GM18508 (cell line): Measurements from ENCODE around the gene CMPK1.
"Not testable (repeated sequence)": the region's sequence is repeated elsewhere in the genome, so short reads cannot be mapped to it uniquely, and the experiment has no call there.

Source experiments
- ATAC-seq: cut with Tn5 transposase; IDR thresholded peaks from one replicate; pipeline ENCODE4 v1.9.1; 2021; ENCODE audit warnings: moderate number of reproducible peaks; ENCODE audit not compliant: insufficient read depth, unreplicated experiment

CMPK1 gene

GRCh38 chr1:47334765-47335435 is 1.3 kb downstream of the CMPK1 start:
- ATAC-seq: peak; percentile 58

GRCh38 chr1:47337350-47337749 is 3.8 kb downstream of the CMPK1 start:
- ATAC-seq: no peak

- no peak for ATAC-seq
These were observed 4.9 kb downstream of the CMPK1 start for GRCh38 chr1:47338249-47339077.

DNA sequence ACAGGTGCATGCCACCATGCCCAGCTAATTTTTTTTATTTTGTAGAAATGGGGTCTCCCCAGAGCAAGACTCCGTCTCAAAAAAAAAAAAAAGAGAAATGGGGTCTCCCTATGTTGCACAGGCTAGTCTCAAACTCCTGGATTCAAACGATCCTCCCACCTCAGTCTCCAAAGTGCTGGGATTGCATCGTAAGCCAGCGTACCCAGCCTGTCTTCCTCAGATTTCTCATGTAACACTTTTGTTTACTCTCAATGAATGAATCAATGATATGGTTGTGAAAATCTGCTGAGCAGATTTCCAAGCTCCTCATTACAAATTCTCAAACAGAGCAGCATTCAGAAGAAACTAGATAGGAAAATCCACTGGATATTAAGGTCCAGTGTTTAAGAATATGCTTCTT is 6.6 kb downstream of the CMPK1 start:
- ATAC-seq: no peak

GRCh38 chr1:47346979-47347378 is 13.4 kb downstream of the CMPK1 start:
- ATAC-seq: not testable (repeated sequence)

DNA sequence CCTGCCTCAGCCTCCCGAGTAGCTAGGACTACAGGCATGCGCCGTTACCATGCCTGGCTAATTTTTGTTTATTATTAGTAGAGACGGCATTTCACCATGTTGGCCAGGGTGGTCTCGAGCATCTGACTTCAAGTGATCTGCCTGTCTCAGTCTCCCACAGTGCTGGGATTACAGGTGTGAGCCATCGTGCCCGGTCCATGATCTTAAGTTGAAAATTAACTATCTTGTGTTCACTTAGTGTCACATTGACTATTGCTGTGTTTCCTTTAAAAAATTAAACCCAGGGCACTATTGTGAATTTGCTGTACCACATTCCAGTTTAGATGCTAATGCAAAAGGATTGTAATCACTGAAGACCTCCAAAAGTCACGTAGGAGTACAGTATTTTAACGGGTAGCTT is 14.1 kb downstream of the CMPK1 start:
- ATAC-seq: no peak

DNA sequence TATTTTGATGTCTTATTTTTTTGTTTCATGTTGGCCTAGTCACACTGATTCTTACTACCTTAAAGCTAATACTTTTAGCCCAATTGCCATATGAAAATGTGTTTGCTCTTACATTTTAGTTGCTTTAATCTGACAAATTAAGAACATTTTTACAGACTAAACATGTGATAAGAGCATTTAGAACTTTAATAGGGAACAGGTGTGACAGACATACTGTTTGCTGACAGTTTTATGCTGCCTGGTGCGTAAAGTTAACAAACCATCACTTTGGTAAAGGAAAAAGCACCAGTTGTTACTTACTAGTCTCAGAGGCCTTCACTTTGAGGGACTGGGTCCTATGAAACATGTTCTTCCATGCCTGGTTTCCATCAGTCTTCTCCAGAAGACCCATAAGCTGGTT is 14.7 kb downstream of the CMPK1 start:
- ATAC-seq: no peak

- ATAC-seq: peak; percentile 72
These were observed 17.7 kb downstream of the CMPK1 start for GRCh38 chr1:47351305-47351704.

DNA sequence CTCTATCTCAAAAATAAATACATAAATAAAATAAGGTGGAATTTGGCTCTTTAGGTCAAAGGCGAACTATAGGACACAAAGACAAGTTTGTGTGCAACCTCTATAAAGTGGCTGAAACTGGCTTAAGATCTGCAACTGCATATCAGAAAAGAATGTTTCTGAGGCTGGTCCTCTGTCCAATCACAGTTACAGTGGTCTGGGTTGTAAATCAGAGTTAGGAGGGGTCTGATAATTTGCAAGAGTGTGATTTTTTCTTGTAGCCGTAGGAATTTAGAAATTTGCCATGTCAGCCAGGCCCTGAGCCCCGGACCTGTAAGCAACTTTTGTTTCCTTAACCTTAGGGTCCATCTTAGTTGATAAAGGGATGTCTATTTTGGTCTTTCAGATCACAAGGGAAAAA is 27.8 kb downstream of the CMPK1 start:
- no peak for ATAC-seq

DNA sequence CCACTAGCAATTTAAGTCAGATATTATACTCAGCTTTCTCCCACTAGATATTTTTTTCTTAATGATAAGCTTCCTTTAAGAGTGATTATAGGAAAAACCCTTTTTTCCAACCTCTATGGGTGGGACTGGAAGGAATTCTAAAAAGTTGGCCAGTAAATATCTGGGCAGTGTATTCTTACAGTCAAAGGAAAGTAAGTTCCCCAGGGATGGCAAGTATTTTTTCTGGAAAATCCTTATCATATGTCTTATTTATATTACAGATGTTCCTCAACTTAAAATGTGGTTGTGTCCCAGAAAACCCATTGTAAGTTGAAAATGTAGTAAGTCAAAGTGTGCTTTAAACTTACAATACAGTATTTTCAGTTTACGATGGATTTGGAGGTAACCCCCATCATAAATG is 29.2 kb downstream of the CMPK1 start:
- ATAC-seq: no peak

DNA sequence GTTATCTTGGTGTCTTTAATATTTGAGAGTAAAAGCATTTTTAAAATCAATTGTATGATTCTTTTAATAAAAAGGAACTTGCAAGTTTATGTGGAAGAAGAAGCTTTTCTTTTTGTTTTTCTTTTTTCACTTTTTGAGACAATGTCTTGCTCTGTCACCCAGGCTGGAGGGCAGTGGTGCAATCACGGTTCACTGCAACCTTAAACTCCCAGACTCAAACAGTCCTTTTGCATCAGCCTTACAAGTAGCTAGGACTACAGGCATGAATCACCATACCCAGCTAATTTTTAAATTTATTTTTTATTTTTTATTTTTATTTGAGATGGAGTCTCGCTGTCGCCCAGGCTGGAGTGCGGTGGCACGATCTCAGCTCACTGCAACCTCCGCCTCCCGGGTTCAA is 34.1 kb downstream of the CMPK1 start:
- ATAC-seq: no peak

DNA sequence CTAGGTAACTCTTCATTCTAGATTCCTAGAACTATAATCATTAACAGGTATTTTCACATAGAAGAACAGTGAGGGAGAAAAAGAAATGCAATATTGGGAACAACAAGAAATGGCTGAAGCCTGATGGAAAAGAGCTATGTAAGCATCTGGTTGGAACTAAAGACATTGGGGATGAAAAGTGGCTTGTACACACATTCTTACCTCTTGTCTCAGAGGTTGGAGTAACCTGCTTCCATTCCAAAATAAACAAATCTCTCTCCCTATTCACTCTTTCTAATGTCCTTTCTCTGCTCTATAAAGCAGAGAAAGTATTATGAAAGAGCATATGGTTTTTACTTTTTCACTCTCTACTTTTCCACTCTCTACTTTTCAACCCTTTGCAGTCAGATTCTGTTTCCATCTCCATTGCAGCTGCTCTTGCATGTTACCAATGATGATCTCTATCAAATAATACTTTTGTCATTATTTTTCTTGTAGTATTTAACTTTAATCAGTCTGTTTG is 37.5 kb downstream of the CMPK1 start:
- ATAC-seq: no peak

DNA sequence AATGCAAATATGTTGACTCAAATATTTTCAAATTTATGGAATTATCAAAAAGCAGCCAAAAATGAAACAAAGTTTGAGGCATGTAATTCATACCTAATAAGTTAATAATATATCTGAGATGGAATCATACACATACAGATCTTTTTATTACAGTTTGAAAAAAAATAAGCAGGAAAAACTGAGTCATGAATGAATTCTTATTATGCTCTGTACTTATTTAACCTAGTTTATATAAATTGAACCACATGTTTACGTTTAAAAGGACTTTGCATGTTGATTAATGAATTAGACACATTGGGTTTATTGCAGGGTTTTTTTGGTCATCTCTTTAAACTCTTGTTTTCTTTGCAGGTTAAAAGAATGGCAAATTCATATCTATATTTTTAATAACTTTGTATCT is 40.9 kb downstream of the CMPK1 start:
- no peak for ATAC-seq

DNA sequence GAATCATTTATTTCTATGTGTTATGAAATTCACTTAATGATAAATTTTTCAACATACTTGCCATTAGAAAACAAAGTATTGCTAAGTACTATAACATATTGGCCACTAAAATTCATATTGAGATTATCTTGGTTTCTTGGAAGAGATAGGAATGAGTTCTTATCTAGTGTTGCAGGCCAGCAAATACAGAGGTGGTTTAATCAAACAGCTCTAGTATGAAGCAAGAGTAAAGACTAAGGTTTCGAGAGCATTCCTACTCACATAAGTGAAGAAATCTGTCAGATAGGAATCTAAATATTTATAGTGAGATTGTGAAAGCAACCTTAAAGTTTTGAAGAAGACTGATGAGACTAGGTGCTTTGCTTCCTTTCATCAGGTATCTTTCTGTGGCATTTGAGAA is 44.6 kb downstream of the CMPK1 start:
- no peak for ATAC-seq

GRCh38 chr1:47380699-47381098 is 47.1 kb downstream of the CMPK1 start:
- no peak for ATAC-seq

DNA sequence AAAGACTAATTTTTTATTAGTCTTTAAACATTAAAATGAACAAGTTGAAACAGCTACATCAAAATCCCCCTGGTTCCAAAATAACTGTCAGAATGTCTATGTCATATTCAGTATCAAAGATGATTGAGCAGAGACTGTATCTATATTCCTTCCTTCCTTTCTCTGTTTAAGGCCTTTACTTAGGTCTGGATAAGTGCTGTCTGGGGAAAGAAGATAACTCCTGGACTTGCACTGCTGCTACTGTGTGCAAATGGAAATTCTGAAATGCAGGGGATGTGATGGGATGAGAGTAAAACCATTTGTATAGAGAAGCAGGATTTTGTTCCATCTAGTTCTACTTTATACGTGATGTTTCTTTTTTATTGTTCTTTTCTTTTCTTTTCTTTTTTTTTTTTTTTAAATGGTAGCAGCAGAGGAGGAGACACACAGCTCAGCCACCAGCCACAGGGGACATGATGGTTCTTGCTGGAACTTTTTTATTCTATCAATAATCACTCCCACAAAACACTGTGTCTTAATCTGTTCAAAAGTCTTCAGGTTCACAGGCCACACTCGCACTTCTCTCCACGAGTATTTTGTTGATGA is 48.9 kb downstream of the CMPK1 start:
- ATAC-seq: no peak

- ATAC-seq: no peak
These were observed 50.5 kb downstream of the CMPK1 start for GRCh38 chr1:47384083-47384482.

DNA sequence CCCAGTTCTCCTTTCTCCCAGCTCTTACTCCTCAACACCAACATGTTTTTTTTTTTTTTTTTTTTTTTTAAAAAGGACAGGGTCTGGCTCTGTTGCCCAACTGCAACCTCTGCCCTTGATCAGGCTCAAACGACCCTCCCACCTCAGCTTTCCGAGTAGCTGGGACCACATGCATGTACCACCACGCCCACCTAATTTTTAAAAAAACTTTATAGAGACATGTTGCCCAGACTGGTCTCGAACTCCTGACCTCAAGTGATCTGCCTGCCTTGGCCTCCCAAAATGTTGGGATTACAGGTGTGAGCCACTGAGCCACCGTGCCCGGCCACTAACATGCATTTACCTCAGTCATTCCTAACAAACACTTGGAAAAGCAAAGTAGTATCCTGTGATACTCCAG is 51.4 kb downstream of the CMPK1 start:
- no peak for ATAC-seq

DNA sequence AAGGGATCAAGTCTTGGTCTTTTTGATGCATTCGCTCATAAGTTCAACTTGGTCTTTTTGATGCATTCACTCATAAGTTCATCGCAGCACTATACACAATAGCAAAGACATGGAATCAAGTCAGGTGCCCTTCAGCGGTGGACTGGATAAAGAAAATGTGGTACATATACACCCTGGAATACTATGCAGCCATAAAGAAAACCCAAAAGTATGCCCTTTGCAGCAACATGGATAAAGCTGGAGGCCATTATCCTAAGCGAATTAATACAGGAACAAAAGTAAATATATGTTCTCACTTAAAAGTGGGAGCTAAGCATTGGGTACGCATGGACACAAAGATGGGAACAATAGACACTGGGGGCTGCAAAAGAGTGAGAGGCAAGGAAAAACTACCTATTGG is 52.7 kb downstream of the CMPK1 start:
- no peak for ATAC-seq

GRCh38 chr1:47388030-47388890 is 54.7 kb downstream of the CMPK1 start:
- no peak for ATAC-seq

GRCh38 chr1:47388891-47389238 is 55.3 kb downstream of the CMPK1 start:
- no peak for ATAC-seq
